ENCODE data around the gene AMFR.

Gene AMFR

GRCh38 chr16:56328276-56329022 is 96.9 kb downstream of the AMFR start:
- DNase-seq = no peak

DNA sequence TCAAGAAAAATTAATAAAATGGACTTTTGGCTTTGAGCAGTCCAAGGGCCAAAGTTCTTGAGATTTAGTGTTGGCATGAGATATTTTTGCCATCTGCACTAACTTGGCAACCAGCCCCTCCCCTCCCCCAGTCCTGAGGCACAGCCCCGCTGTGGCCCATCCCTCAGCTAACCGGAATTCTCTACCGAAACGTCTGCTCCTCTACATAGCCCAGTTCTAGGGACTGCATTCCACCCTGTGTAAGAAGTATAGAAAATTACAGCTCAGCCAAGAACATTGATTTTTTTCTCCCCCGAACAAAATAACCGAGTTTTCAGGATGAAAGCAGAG is 97.5 kb downstream of the AMFR start:
- no peak for DNase-seq

DNA sequence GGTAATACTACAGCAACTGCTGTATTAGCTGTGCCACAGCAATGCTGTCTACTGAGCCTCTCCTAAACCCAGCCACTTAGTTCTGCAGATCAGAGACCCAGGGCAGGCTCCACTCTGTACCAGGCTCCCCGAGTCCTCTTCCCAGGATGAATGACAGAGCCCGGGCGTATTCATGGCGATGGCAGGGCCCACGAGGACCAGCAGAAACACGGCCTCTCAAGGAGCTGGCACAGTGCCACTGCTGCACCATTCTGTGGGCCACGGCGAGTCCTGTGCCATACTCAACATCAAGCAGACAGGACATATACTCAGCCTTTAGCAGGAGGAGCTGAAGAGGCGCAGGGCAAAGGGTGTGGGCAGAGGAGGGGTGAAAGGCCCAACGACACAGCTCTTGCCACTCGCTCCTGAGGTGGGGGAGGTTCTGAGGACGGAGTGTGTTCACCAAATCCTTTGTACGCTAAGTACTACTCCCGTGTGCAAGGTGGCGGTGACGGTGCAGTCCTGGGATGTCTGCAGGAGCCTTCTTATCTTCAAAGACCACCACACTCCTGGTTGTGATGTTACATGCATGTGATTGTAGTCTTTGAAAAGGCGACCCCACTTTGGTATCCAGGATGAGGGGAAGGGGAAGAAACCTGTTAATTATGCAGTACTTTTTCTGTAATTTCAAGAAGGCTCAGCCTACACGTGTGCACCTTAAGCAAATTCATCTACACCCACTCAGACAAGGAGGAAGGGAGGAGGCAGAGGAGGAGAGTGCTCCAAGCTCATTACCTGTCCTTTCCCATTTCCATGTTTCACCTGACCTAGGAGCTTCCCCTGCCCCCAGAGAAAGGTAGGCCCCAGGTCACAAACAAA is 98.0 kb downstream of the AMFR start:
- DNase-seq = no peak

DNA sequence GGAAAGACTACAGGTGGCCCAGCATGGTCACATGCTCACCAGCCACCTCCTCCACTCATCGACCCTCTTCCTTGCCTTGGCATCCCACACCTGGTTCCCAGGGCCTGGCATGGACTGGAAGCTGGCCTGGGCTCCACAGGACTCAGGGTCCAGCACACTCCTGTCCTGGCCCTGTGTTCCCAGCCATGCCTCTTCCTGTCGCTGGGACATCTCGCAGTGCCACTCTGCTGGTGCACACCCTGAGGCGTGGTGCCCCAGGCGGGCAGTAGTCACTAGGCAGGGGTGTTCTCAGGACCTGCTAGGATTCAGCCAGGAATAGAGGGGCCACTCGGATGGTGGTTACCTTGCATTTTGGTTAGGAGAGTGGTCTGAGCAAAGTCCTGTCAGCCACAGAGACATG is 99.4 kb downstream of the AMFR start:
- DNase-seq = no peak

DNA sequence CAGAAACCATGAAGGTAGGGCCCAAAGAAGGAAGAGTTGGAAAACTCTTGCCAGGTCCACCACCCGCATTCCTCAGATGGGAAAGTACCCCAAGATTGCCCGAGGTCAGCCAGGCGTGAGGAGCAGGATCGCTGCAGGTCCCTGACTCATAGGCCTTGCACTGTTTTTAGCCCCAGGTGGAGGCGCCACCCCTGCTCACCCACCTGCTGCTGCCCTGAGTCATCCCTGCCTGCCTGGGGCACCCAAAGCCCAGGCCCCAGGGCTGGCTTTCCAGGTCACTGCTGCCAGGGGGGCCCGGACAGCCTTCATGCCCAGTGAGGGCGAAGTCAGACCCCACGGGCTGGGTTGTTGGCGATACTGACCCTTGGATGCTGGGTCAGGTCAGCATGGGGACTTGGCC is 100.9 kb downstream of the AMFR start:
- DNase-seq = no peak

GRCh38 chr16:56321571-56321970 is 103.8 kb downstream of the AMFR start:
- DNase-seq = no peak

DNA sequence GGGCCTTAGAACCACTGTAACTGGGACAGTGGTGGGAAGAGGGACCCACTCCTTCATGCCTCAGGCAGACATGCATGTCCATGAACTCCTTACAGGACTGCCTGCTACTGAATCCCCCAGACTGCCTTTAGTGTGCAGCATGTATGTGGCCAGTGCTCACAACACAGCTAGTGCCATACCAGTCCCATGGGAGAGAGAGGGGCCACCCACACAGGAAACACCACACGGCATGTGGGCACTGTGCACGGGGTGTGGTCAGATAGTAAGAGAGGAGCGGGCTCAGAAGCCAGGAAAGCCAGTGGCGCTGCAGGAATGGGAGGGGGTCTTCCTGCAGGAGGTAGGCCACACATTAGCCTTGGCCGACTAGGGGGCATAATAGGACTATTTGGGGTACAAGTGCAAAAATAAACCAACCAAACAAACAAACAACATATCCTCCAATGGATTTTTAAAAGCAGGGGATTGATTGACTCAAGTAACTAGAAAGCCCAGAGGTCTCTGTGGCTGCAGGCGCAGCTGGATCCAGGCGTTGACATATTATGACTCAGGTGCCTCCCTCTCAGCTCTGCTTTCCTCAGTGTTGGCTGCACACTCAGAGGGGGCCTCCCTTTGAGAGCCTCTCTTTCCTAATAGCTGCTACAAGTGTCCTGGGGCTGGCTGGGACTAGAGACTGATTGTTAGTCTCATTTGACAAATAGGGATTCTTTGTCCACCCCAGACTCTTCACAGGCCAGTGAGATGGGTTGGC is 104.4 kb downstream of the AMFR start:
- DNase-seq = no peak

- no peak for DNase-seq
These were observed 105.3 kb downstream of the AMFR start for GRCh38 chr16:56320056-56320455.

GRCh38 chr16:56319376-56319775 is 106.0 kb downstream of the AMFR start:
- DNase-seq = no peak

DNA sequence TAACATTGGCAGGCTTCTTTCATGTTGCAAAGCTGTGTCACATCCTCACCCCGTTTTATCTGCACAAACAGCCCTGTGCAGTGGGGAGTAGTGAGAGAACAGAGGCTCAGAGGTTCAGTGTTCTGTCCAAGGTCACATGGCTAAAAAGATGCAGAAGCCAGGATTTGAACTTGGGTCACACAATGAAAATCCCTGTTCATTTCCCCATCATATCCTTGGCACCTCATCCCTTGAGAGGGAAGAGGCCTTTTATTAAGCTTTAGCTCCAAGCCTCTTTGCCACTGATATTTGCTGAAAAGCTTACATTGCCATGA is 106.6 kb downstream of the AMFR start:
- DNase-seq = no peak

GRCh38 chr16:56317998-56318826 is 107.1 kb downstream of the AMFR start:
- peak in 1 of 2 experiments; percentile 60 for DNase-seq

DNA sequence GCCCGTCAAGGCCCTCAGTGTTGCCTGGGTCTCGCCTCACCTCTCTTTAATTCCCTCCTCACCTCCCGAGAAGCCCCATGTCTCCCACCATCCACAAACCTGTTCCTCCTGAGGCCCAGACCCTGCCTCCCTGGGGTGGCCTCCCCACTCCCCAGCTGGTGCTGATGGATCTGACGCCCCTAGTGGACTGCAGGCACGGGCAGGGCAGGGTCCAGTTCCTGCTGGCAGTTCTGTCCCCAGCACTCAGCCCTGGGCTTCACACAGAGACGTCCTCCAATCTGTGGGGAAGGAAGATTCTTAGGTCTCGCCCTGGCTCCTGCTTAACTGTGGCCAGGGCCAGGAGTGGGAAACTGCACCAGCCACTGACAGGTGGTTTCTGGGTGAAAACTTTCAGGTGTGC is 108.8 kb downstream of the AMFR start:
- DNase-seq = no peak

GRCh38 chr16:56315955-56316354 is 109.4 kb downstream of the AMFR start:
- DNase-seq = no peak

DNA sequence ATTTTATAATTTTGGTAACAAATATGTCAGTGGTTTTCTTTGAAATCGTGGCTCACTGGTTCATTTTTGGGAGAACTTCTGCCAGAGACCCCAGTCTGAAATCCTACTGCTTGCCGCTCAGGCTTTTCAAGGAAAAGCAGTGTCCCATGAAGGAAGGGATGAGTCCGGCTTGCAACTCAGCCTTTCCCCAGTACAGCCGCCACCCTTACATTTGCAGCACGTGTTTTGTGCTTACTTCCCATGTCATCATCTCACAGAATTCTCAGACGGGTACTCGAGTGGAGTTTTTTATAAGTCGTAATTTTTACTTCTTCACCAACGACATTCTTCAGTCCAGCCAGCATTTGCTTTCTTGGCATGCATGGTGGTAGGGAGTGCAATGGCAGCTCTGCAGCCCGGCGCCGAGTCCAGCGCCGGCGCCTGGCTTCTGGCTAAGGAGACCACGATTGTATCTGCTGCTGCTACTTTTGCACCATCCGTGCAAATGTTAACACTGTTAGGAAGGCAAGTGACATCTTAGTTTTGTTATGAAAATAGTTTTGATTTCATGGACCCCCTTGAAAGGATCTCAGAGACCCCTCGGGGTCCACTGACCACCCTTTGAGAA is 111.0 kb downstream of the AMFR start:
- no peak for DNase-seq

DNA sequence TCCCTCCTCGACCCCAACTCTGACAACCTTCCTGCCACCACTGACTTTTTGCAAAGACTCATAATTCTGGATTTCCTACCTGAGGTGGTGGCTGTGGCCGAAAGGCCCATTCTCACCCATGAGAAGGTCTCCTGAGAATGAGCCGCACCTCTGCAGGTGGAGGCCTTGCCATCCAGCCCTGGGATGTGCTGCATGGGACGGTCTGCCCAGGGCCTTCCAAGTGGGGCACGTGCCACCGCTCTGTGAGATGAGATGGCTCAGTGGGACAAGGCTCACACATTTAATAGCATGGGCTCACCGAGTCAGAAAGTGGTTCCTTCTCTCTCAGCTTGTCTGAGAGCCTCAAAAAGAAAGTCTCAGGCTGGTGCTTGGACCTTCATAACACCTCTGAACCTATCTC is 112.8 kb downstream of the AMFR start:
- DNase-seq = no peak

GRCh38 chr16:56312028-56312300 is 113.4 kb downstream of the AMFR start:
- DNase-seq = no peak

All from NCI-H446 (cell line).